Epithelial cell of prostate (primary cell): Measurements from ENCODE around the gene COX8C.
A peak's percentile ranks its signal among the peaks of the same experiment; 100 is the strongest.

Source experiments
- DNase-seq: peaks from one replicate; pipeline ENCODE4 v3.0.0-alpha.2; 2011; ENCODE audit warnings: low read depth, low spot score
- H3K27ac ChIP-seq: fragments of 450-650 bp; 2 replicates; pipeline ENCODE4 v1.5.1; 2017; ENCODE audit warnings: mild to moderate bottlenecking

Gene COX8C

DNA sequence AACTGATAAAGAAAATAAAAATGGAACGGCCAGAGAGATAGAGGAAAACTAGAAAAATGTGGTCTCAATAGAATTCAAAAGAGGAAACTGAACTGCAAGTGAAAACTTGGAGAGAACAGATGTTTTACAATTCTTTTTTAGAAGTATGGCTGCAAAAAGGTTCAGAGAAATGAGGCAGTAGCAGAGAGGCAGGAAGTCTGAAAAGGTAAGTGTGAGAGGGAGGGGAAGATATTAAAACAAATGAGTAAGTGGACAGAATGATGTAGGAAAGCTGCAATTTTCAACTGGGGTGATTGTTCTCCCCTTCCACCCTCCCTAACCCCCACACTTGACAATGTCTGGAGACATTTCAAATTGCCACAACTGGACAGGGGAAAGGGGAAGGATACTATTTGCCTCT, 27.0 kb upstream of the COX8C start:
- no peak for DNase-seq
- peak overlapping the region; percentile 74 for H3K27ac ChIP-seq

DNA sequence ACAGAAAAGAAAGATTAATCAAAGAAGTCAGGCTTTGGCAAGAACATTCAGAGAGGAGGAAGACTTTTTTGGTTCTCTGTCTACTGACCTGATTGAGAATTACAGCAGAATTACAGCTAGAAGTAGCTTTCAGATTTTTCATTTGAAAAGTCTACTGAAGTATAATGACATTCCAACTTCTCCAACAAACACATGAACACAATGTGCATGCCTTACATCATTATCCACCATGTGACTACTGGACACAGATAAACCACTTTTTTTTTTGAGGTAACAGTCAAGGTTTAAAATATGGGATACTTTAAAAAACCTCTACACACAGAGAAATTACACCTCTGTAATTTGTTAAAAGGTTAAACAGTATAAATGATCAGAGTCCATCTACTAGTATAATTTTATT, 26.5 kb upstream of the COX8C start:
- no peak for DNase-seq
- peak overlapping the region; percentile 74 for H3K27ac ChIP-seq

- H3K27ac ChIP-seq: peak overlapping the region; percentile 25
- no peak for DNase-seq
Measured at GRCh38 chr14:93322929-93323599, 23.9 kb upstream of the COX8C start.

DNA sequence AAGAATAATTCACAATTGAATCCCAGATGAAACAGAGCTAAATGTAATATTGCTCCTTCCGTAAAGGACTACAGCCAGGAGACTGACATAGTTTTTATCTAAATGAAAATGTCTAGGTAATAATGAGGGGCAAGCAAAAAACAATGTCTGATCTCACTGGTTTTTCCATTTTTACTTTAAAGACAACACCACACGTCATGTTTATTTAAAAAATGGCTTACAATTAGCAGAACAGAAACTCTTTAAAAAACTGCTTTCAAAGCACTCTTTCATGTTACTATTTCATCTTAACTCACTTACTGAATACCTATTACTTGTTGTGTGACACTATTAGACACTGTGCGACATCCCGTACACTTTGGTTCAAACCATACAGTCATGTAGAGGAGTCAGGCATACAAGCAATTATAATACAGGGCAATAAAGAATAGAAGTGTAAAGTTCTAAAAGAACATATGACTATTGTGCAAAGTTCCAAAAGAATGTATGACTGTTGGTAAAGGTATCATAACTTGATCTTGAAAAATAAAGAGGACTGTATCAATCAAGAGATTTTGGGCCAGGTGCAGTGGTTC, 23.3 kb upstream of the COX8C start:
- DNase-seq: no peak
- H3K27ac ChIP-seq: peak overlapping the region; percentile 25

GRCh38 chr14:93326196-93326595, 20.8 kb upstream of the COX8C start:
- peak overlapping the region; percentile 22 for H3K27ac ChIP-seq

GRCh38 chr14:93328546-93328945, 18.4 kb upstream of the COX8C start:
- DNase-seq: no peak
- peak overlapping the region; percentile 93 for H3K27ac ChIP-seq

More at GRCh38 chr14:93326196-93326595, 20.8 kb upstream of the COX8C start:
- no peak for DNase-seq

GRCh38 chr14:93329965-93330608, 16.9 kb upstream of the COX8C start:
- peak overlapping the region; percentile 93 for H3K27ac ChIP-seq
- no peak for DNase-seq

- DNase-seq: peak; percentile 20
- H3K27ac ChIP-seq: peak overlapping the region; percentile 93
Measured at GRCh38 chr14:93330609-93331000, 16.4 kb upstream of the COX8C start.

DNA sequence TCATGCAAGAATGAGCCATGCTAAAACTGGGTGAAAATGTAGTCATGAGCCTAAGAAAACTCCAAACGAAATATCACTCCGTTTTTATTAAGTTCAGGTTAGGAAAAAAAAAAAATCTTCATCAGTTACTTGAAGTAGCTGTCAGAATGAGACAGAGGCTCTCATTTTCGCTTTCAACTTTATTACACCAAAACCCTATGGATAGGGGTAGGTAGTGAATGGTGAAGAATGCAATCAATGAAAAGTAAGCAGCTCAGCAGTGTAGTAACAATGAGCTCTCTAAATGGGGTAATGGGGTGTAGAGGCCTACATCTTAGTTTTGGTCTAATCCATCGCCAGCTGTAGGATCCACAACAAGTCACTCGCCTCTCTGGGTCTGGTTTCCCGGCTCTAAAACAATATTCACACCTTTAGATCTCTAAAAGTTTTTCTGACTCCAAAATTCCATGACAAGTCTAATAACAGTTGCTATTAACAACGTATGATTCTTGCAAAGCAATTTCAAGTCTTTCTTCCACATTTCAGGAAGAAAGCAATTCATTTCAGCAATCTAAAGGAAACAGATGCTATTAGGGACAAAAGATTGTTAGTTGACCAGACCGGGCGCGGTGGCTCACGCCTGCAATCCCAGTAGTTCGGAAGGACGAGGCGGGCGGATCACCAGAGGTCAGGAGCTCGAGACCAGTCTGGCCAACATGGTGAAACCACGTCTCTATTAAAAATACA, 15.8 kb upstream of the COX8C start:
- peak overlapping the region; percentile 93 for H3K27ac ChIP-seq
- no peak for DNase-seq

- H3K27ac ChIP-seq: peak overlapping the region; percentile 93
- no peak for DNase-seq
Measured at GRCh38 chr14:93331728-93332396, 15.1 kb upstream of the COX8C start.

DNA sequence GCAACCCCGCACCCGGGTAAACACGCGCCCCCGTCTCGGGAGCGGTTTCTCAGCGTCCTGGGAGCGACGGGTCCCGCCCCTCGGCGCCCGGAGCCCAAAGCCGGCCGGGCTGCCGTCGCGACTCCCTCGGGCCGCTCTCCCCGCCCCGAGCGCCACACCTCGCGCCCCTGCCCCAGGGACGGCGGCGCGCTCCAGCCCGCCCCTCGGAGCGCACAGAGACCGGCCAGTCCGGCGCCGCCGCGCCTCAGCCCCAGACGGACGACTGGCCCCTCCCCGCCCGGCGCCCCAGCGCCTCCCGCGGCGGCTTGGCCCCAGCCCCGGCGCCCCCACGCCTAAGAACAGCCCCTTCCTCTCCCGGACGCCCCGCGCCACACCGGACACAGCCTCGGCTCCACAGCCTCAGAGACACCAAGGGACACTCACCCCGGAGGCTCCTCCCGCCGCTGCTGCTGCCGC, 14.6 kb upstream of the COX8C start:
- DNase-seq: no peak
- peak overlapping the region; percentile 93 for H3K27ac ChIP-seq

GRCh38 chr14:93332853-93333630, 13.9 kb upstream of the COX8C start, which contains the start of gene BTBD7:
BTBD7 (minus strand) TSS chr14:93333036; CDS start chr14:93296051, 36,985 bp downstream.
- DNase-seq: peak; percentile 61
- peak within 1 kb of the TSS; percentile 93 for H3K27ac ChIP-seq

- H3K27ac ChIP-seq: peak overlapping the region; percentile 93
- DNase-seq: no peak
Measured at GRCh38 chr14:93333631-93334103, 13.3 kb upstream of the COX8C start.

- no peak overlapping the region for H3K27ac ChIP-seq
- no peak for DNase-seq
Measured at GRCh38 chr14:93337143-93337753, 9.7 kb upstream of the COX8C start.

GRCh38 chr14:93337884-93338283, 9.1 kb upstream of the COX8C start:
- H3K27ac ChIP-seq: no peak overlapping the region
- DNase-seq: no peak

GRCh38 chr14:93343266-93343665, 3.7 kb upstream of the COX8C start:
- no peak for DNase-seq
- no peak overlapping the region for H3K27ac ChIP-seq

GRCh38 chr14:93343797-93344196, 3.2 kb upstream of the COX8C start:
- no peak for DNase-seq
- H3K27ac ChIP-seq: no peak overlapping the region

DNA sequence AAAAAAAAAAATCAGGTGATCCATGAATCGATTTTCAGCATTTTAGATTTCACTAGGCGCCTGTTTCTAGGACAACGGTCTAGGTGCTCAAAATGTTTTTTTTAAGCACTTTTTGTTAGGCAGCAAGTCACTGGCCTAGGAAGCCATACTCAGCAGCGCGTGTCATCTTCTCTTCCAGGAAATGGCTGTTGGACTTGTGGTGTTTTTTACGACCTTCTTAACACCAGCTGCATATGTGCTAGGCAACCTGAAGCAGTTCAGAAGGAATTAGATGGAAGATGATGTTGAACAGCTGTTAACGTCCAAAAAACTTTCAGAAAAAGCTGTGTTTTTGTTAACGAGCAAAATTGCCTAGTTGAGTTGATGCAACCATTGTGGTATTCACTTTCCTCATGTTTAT, 868 bp downstream of the COX8C start:
- no peak for DNase-seq

GRCh38 chr14:93348292-93348691, 1.3 kb downstream of the COX8C start:
- DNase-seq: no peak
- H3K27ac ChIP-seq: no peak overlapping the region

More for the DNA sequence above, 868 bp downstream of the COX8C start:
- H3K27ac ChIP-seq: no peak overlapping the region
